ENCODE measurements around the gene RNF8. TPM values are rescaled to one million over a fixed set of nuclear protein-coding genes. Genes with fewer than 3 reads are reported as not detected.
A peak's percentile ranks its signal among the peaks of the same experiment; 100 is the strongest.

RNF8 gene
- total and polyA plus RNA-seq, 9 of the 15 experiments (the other 6 are each of a cell fraction or from before 2014, with no cell fraction given): 10.6 to 47.0 (median 37.5) TPM

DNA sequence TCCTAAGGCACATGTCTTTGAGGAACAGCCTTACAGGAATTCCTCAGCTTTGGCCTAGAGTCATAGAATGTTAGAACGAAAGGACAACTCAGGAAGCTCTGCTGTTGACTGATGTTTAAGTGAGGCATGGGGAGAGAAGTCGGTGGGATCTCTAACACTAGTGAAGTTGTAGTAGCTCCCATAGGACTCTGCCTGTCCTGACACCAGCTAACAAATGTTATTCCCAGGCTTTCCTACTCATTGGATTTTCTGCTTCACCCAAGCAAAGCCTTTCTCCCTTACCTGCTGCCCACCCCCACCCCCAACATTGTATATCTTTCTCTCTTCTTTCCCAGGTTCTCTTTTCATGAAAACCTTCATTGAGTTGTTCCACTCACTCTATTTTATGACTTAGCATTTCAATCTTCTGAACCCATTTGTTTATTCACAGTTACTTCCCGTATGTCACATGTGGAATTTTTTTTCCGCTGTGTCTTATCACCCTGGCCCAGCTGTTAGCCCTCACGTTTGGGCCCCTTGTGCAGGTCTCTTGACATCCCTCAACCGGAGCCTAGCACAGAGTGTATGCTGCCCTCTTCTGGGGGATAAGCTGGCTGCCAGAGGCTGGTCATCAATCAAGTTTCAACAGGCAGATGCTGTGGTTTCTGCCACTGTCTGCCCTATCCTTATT, 39.2 kb upstream of the RNF8 start (continued):
- TF ChIP-seq, protein P1, sequence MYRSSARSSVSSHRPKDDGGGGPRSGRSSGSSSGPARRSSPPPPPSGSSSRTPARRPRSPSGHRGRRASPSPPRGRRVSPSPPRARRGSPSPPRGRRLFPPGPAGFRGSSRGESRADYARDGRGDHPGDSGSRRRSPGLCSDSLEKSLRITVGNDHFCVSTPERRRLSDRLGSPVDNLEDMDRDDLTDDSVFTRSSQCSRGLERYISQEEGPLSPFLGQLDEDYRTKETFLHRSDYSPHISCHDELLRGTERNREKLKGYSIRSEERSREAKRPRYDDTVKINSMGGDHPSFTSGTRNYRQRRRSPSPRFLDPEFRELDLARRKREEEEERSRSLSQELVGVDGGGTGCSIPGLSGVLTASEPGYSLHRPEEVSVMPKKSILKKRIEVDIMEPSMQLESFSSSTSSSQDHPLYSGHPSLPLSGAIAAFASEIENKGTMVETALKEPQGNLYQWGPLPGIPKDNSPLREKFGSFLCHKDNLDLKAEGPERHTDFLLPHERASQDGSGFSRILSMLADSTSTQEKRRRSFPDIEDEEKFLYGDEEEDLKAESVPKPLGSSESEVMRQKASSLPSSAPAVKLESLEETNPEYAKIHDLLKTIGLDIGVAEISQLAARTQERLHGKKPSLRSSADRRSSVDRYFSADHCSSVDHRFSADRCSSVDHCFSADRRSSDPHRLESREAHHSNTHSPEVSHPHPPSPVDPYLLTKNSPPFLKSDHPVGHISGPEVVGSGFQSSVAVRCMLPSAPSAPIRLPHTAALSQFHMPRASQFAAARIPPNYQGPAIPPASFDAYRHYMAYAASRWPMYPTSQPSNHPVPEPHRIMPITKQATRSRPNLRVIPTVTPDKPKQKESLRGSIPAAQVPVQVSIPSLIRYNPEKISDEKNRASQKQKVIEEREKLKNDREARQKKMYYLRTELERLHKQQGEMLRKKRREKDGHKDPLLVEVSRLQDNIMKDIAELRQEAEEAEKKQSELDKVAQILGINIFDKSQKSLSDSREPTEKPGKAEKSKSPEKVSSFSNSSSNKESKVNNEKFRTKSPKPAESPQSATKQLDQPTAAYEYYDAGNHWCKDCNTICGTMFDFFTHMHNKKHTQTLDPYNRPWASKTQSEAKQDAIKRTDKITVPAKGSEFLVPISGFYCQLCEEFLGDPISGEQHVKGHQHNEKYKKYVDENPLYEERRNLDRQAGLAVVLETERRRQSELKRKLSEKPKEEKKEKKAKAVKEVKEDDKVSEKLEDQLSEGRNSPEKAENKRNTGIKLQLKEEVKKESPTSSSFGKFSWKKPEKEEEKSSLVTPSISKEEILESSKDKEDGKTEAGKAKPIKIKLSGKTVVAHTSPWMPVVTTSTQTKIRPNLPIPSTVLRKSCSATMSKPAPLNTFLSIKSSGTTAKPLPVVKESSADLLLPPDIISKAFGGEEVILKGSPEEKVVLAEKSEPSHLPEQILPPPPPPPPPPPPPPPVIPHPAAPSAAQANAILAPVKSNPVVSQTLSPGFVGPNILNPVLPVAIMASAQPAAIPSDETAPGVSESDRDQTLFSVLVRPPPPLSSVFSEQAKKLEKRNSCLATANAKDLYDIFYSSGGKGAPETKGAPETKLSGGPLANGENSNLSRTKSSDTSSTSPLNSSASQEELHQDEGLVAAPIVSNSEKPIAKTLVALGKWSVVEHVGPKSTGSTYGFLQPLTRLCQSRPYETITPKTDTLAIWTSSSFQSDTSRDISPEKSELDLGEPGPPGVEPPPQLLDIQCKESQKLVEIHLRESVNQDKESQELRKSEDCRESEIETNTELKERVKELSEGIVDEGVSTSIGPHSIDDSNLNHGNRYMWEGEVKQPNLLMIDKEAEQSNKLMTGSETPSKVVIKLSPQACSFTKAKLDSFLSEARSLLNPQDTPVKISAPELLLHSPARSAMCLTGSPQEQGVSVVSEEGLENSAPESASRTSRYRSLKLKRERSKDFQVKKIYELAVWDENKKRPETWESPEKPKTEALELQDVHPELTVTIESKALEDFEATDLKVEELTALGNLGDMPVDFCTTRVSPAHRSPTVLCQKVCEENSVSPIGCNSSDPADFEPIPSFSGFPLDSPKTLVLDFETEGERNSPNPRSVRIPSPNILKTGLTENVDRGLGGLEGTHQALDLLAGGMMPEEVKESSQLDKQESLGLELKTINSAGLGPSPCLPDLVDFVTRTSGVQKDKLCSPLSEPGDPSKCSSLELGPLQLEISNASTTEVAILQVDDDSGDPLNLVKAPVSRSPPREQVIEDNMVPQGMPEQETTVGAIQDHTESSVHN (IDR thresholded peaks at IDR 0.05; ENCODE audit: borderline replicate concordance in 1 of 2, low read depth in 1 of 2): peak in 1 of 2 experiments; percentile 100
- TF ChIP-seq GABPB2 (CRISPR knock-in tag; conservative IDR thresholded peaks at IDR 0.05): no peak
- TF ChIP-seq XRCC3 (IDR thresholded peaks at IDR 0.05): no peak
- no peak; the same call in 1 of the 2 replicates for TF ChIP-seq NCOA6 (IDR thresholded peaks at IDR 0.05)
- peak; percentile 94 for TF ChIP-seq TOE1 (IDR thresholded peaks at IDR 0.05; ENCODE audit: borderline replicate concordance)
- TF ChIP-seq TOE1 (CRISPR knock-in tag; IDR thresholded peaks at IDR 0.05; ENCODE audit: borderline replicate concordance, low read depth): no peak
- TF ChIP-seq RCOR1 (IDR thresholded peaks at IDR 0.05; ENCODE audit: borderline replicate concordance in 1 of 2, low read depth in 2 of 2, low read length in 2 of 2): peak; percentile 92 to 99
- 0 out of 2 replicates have a peak, but pooled peaks have one; percentile 11 for TF ChIP-seq ZNF586 (CRISPR knock-in tag; conservative IDR thresholded peaks at IDR 0.05)
- TF ChIP-seq TCF3 (CRISPR knock-in tag; IDR thresholded peaks at IDR 0.05): peak; percentile 99
- TF ChIP-seq, protein P2, sequence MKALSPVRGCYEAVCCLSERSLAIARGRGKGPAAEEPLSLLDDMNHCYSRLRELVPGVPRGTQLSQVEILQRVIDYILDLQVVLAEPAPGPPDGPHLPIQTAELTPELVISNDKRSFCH (CRISPR knock-in tag; IDR thresholded peaks at IDR 0.05): no peak
- TF ChIP-seq, protein P2 (tag; IDR thresholded peaks at IDR 0.05): peak; percentile 89
- TF ChIP-seq HMBOX1 (IDR thresholded peaks at IDR 0.05): peak; percentile 53; the same call in 1 of the 2 replicates
- peak; percentile 86; the same call in 1 of the 2 replicates for TF ChIP-seq ZC3H8 (IDR thresholded peaks at IDR 0.05)
- TF ChIP-seq ZNF384 (IDR thresholded peaks at IDR 0.05; ENCODE audit: low read depth, low read length): peak; percentile 100
- TF ChIP-seq NELFE (IDR thresholded peaks at IDR 0.05; ENCODE audit: insufficient read depth, insufficient read length): no peak
- no peak for TF ChIP-seq PRMT5 (CRISPR knock-in tag; IDR thresholded peaks at IDR 0.05)
- TF ChIP-seq SIX5 (IDR thresholded peaks at IDR 0.05; ENCODE audit: borderline replicate concordance in 1 of 2, insufficient read depth in 1 of 2, low read depth in 1 of 2, low read length in 2 of 2): no peak
- peak; percentile 99 for TF ChIP-seq MTA2 (IDR thresholded peaks at IDR 0.05; ENCODE audit: low read depth)
